Stimulated activated CD4-positive, alpha-beta T cell treated with anti-CD3 and anti-CD28 coated beads, Interleukin-4, amount 100 ng/mL, for 24 hours (primary cell): Measurements from ENCODE around the gene NSD2.

Experiments used
- DNase-seq: peaks from one replicate; pipeline ENCODE4 v3.0.0-alpha.2; 2020

Gene NSD2

DNA sequence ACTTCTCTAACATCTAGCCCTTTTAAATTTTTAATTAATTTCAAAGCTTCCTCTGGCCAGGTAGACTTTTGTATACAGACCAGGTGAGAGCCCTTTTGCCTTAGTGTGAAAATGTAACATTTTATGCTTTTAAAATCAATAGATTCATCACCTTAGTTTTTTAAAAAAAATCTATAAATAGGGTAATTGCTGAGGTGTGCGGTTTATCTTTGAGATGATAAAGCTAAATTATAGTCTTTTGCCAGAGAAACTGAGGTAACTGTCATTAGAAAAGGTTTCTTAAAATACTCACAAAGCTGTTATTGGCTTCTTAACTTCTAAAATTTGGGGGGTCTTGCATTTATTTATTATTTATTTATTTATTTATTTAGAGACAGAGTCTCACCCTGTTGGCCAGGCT, 74.7 kb downstream of the NSD2 start:
- no peak for DNase-seq

DNA sequence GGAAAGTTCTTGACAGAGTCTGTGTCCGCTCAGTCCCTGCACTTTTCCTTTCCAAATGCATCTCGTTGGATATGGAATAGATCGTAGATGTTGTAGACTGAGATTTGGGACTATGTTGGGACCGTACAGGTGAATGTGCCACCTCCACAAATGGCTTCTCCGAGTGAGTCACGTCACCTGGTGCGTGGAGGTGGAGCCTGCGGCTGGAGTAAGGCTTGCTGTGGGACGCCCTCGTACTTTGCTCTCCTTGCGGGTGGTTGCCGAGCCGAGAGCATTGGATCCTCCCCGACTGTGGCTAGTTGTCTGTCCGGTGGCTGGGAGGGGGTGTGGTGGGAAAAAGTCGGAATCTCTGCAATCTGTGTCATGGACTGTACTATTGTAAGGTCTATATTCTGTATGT, 77.0 kb downstream of the NSD2 start:
- DNase-seq, result no peak

DNA sequence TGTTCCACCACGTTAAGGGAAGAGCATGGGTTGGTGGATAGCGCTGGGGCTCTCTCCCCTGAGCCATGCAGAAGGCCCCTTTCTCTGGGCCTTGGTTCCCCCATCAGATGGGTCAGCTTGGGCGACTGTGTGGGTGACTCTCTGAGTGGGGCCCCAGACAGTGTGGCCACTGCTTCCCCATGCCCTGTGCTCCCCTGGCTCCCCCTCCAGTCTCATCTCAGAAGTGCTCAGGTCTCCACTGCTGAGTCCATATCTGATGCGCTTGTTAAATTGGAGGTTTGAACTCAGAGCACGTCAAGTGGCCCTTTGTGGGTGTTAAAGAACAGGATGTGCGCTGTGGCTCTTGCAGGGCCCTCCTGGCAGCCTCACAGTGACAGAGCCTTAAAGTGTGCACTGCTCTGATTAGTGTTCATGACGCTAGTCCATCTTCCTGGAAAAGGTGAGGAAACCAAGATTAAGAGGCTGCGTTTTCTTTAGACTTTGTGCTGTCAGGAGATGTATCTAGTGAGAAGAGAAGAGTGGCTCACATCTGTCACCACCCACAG, 77.8 kb downstream of the NSD2 start:
- no peak for DNase-seq

DNA sequence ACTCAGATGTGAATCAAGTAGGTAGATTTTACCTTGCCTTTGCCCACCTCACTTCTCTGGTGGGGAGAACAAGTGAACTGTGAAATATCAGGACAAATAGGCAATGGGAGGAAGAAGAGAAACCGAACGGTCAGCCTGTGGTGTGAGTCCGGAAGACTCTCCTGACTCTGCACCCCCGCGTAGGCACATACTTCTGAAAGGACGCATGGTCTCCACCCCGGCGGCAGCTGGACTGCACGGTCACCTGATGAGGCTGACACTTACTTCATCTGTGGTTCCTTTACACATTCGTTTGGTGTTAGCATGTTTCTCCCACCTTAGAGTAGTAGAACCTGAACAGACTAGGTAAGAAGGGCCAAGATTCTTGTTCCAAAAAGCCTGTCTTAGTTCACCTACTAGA, 79.2 kb downstream of the NSD2 start:
- DNase-seq, result no peak

DNA sequence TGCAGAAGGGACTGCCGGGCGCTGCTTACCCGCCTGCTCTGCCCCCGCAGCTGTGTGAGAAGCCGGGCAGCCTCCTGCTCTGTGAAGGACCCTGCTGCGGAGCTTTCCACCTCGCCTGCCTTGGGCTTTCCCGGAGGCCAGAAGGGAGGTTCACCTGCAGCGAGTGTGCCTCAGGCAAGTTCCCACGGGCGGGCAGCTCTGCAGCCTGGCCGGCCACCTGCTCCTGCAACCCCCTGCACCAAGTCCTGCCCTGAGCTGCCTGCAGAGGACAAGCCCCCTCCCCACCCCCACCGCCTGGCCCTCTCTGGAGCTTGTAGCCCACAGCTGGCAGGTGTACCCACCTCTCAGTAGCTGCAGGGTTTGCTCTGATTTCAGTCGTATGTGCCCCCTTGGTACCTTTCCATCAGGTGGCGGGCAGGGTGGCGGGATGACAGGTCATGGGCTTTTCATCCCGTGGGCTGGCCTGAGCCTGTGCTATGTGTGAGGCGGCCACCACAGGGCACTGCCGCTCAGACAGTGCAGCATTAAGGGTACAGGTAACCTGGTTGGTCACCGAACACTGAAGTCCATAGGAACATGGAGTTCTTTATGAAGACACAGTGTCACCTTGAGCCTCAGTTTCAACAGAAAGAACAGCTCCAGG, 81.0 kb downstream of the NSD2 start:
- no peak for DNase-seq

DNA sequence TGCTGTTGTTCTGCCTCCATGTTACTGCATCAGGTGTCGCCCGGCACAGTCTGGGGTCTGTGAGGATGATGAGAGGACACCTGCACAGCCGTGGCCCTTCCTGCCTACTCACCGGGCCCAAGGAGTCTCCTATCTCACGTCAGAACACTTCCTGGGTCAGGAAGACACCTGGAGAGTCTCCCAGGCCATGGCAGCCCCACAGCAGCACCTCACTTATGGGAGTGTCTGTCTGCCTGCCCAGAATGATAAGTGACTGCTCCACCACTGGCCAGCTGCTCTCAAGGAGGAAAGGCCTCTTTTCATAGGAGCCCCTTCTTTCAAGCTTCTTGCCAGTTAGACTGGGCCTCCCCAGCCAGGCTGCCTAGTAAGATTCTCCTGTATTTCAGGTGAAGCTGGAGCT, 81.5 kb downstream of the NSD2 start:
- no peak for DNase-seq

DNA sequence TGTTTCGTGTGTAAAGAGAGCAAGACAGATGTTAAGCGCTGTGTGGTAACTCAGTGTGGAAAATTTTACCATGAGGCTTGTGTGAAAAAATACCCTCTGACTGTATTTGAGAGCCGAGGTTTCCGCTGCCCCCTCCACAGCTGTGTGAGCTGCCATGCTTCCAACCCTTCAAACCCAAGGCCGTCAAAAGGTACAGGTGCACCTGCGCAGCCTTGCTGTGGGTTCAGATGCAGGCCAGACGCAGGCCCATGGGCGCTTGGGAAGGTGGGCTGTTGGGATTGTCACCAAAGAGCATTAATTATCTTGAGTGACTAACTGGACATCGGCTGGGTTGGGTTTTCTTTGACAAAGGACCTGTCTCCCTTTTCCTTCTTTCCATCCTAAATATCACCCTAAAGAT, 82.1 kb downstream of the NSD2 start:
- no peak for DNase-seq

DNA sequence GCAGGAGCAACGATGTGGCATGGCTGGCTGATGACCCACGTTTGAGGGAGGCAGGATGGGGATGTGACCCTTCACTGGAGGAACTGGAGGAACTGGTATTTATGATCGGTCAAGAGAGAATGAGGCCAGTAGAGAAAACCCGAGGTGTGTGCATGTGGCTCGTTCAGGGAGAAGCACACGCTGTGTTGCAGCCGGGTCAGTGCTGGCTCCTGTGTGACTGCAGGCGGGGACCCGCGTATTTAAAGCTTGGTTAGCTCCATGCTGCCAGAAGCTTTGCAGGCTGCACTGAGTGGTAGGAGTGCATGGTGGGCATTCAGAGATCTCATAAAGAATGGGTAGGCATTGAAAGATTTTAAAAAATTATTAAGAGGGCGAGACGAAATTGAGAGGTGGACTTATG, 85.4 kb downstream of the NSD2 start:
- no peak for DNase-seq

DNA sequence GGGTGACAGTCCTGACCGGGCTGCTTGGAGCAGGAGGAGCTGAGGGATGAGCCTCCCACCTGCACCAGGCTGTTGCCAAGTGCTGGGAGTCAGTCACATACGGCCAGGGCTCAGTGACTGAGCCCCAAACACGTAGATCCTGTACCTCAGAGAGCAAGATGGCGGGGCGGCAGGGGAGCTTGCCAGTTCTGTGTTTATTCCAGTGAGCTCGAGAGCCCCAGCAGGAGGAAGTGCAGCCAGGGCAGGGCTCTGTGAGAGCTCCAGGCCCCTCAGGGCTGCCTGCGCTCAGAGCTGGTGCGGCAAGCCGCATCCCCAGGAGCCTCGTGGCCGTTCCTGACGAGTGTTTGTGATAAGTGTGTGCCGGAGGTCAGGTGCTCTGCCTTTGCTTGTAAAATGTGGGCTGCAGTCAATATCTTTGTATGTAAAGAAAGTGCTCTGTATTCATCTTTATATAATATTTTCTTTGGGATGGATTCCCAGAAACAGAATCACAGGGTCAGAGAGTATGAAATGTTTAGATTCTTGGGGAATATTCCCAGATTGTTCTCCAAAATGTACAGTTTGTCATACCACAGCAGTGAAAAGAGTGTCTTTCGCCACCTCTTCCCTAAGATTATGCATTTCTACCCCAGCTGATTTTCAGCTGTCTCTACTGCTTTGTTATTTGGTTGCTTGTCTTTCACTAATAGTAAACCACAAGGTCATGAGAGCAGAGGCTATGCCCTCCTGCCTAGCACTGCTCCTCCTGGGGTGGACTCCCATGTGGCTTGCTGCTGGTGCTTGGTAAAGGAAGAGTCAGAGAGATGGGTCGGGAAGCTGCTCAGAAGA, 87.3 kb downstream of the NSD2 start:
- no peak for DNase-seq

DNA sequence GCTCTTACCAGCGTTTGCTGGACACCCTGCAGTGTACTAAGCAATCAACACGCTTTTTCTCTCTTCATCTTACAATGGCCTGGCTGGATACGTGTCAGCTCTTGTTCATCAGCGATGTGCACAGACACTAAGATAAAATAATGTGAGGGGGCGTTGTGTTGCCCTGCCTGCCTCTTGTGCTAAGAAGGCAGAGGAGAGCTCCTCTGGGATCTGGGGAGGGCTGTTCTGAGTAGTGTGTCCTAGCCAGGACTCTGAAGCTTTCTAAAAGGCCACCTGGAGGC, 87.9 kb downstream of the NSD2 start:
- DNase-seq, result no peak

DNA sequence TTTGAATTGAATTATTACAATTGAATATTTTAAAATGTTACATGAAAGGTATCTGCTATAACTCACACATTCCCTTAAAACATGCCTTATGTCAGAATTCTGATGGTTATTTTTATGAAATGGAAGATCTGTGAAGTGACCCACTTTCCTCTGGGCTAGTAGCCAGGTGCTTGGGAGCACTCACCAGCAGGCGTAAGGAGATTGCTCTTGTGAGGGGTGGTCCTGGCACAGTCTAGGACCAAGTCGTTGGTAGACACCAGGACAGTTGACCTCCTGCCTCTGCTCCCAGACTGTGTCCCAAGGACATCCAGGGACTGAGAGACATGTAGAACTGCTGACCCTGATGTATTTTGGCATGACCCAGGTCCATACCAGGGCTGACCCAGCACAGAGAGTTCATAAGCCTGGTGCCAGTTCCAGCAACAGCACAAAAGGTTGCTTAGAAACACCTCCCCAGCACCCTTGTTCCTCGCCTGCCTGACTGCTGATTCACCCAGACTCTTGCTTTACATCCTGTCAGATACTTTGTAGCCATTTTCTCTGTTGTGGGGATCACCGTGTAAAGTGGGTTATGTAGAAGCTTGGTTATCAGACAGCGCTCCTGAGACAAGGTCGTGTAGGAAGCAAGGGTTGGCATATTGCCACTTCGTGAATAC, 89.1 kb downstream of the NSD2 start:
- no peak for DNase-seq

DNA sequence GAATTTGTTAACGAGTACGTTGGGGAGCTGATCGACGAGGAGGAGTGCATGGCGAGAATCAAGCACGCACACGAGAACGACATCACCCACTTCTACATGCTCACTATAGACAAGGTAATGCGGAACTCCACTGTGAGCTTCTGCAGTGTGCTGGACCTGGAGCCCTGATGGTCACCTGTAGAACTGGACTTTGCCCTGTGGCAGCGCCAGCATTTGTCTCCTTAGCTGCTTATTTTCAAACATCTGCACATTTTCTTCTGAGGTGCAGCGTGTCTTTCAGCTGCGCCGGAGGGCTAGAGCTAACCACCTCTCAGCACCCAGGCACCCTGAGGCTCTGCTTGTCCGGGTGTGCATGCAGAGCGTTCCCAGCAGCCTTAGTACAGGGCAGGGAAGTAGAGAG, 89.8 kb downstream of the NSD2 start:
- no peak for DNase-seq

DNA sequence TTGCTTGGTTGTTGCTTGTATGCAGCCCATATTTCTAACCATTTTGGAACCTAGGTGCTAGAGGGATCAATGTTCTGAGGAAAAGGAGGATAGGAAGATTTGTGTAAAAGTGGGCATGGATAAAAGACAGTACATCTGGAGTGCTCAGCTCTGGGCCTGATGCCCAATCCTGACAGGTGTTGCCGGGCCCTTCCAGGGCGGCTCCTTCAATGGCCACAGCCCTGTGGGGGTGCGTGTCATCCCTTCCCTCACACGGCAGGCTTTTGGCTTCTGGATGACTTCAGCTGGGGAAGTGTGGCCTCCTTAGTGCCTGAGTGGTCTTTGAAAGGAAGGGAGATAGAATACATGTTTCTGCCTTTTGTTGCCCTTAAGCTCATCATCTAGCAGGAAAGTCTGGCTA, 90.4 kb downstream of the NSD2 start:
- DNase-seq, result no peak

DNA sequence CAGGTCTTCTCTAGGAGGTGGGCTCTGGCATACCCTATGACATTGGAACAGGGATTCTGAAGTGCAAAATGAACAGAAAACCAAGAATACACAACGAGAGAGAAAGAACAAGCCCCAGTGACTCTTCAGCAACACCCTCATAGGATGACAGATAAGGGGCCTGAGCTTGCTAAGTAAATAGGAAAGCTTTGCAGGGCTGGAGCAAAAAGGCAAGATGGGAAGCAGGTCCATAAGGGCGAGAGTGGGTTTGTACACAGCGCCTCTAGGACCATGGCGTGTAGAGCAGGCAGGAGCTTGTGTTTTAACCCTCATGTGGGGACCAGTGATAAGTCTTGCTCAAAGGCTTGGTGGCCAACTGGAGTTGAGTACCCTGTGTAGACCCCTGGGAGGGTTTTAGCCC, 91.8 kb downstream of the NSD2 start:
- DNase-seq, result no peak

DNA sequence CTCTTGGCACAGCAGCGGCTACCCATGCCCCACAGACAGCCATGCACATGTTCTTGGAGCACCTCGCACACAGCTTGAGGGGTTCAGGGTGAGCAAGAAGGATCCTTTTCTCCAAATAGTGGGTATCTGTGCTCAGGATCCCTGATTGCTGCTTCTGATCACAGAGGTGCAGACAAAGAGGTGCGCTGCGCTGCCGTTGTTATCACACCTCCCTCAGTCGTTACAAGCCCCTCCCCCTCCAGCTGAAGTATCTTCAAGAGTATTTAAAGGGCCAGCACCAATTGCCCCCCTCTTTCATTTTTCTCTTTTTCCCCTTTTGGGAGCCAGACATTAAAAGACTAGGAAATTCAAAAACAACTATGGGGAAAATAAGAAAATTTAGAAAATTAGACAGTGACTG, 93.2 kb downstream of the NSD2 start:
- no peak for DNase-seq

DNA sequence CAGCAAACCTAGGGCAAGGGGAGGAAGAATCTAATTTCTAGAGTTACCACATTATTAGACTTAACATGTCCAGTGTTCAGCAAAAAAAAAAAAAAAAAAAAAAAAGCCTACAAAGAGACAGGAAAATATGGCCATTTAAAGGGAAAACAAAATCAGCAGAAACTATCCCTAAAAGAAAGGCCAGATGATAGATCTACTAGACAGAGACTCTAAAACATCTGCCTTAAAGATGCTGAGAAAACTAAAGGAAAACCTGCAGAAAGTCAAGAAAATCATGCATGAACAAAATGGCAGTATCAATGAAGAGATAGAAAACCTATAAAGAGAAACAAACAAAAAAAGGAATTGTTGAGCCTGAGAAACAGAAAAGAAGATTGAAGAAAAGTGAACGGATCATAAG, 93.8 kb downstream of the NSD2 start:
- DNase-seq, result no peak

DNA sequence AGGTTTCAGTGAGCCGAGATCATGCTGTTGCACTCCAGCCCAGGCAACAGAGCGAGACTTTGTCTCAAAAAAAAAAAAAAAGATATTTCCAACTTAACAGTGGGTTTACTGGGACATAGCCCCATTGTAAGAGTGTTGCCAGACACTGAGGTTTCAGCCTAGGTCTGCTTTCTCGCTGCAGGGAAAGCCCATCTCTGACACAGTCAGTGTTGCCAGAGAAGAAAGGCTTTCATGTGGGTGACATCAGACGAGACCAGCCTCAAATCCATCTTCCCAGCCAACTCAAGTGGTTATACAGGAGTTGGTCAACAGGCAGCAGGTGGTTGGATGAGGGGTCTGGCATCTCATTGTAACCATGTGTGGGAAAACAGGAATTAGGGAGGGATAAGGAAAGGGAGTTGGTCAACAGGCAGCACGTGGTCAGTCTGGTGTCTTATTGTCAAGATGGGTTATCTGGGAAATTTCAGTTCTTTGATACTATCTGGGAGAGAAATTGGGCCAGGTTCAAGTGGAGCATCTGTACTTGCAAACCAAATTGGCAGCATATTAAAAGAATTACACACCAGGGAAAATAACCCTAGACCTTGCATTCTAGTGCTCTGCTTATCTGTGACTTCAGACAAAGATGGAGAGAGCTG, 96.4 kb downstream of the NSD2 start:
- no peak for DNase-seq

DNA sequence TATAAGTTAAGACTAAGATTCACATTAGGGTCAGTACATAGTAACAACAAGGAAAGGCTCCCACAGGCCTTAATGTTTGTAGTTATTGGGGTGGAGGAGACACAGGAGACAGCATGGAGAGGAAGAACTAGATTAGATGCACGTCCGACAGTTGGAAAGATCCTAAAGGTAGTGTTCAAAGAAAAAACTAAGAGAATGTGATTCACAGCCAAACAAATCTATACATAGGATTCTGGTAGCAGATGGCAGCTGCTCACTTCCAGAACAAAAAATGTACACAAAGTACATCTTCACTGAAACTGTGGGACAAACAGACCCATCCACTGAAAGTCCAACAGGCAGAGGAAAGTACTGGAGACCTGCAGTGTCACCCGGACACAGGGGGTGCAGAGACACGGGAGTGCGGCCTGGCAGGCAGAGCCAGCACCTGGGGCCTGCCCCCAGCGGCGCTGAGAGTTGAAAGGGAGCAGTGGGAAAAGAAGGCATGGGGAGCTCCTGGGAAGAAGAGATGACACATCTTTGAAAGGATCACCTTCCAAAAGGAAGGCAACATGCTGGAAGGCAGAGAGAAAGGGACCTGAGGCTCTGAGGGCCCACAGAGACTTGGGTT, 97.6 kb downstream of the NSD2 start:
- no peak for DNase-seq

DNA sequence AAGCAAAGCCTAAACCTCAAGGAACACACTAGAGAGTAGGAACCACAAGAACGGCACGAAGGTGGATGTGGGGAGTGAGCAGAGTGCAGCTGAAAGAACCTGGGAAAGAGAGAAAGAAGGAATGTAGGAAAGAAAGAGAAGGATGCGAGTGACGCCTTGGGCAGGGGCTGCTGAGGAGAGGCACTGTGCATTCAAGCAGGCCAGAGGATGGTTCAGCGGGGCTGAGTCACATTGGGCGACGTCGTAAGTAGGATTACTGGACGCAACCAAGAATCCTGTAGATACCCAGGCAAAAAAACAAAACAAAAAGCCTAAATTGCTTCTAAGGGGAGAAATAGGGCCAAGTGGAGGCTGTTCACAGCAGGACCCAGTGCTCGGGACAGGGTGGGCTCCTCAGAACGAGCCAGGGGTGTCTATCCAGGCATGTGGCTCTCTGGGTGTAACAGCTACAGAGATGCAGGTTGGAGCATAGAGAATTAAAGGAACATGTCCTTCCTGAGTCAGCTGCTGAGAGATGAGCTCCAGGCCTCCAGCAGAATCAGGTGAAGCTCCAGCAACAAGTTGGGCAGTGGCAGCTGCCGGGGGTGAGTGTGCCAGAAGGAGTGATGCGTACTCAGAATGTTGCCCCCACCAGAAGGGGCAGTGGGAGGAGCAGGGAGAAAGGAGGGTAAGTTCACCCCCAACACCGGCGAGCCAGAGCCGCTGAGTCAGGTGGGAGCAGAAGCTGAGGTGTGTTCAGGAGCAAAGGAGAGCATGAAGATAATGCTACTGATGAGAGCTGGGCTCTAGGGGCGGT, 98.9 kb downstream of the NSD2 start:
- no peak for DNase-seq

DNA sequence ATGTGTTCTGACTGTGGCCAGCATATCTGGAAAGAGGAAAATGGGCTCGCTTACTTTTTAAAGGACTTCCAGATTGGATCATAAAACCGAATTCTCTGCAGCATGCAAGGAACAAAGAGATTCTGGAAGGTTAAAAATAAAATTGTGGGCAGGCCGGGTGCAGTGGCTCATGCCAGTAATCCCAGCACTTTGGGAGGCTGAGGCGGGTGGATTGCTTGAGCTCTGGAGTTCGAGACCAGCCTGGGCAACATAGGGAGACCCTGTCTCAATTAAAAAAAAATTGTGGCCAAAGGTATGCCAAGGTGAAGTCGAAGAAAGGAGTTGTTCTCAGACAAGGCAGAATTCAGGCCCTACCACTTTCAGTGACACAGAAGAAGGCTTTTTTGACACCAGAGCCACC, 99.7 kb downstream of the NSD2 start:
- no peak for DNase-seq

DNA sequence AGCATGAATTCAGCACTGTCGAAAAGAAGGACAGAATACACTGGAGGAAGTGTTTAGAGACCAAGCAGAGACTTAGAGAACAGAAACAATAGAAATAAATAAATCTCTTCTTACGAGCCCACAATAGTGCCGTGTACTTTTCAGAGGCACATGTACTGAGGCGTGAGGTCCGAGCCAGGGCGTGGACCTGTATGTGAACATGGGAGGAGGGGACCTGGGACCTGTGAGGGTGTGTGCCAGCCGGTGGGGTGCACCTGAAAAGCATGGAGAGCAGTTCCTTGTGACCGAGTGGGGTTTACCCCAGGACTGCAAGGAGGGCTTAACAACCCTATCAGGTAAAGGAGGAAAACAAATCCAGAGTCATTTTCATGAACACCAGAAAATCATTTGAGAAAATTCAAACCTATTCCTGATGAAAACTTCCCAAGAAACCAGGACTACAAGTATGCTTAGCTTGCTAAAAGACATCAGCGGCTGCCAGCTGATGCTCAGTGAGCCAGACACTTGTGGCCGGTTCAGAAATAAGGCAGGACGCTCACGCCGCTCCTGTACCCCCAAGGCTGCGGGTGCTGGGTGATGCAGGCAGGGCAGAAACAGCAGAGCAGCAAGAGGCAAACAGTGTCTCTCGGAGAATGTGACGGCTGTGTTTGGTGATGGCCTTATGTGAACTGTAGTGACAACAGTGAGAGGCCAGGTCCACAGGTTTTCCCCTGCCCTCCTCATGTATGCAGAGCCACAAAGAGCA, 100.4 kb downstream of the NSD2 start:
- no peak for DNase-seq

DNA sequence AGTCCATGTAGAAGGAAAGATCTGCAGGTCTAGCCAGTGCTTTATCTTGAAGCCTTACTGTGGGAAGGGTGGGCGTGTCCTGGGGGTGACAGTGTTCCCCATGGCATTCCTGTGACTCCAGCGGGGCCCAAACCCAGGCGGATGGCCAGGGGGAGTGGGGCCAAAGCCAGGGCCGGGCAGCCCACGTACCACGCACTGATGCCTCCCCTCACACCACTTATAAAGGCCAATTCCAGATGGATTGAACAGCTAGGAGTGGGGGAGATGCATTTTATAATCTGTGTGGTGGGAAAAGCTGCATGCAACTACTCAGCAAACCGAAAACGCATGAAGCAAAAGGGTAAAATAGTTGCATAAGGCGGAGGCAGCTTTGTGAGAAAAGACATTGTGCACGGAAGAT, 101.2 kb downstream of the NSD2 start:
- DNase-seq, result no peak
